HG03521 (cell line): Measurements from ENCODE around the gene HNRNPUL1.
"Not testable (repeated sequence)": the region's sequence is repeated elsewhere in the genome, so short reads cannot be mapped to it uniquely, and the experiment has no call there.

Experiments
- ATAC-seq: cut with Tn5 transposase; IDR thresholded peaks from one replicate; pipeline ENCODE4 v1.9.1; 2021; ENCODE audit warnings: mild to moderate bottlenecking, moderate library complexity; ENCODE audit not compliant: unreplicated experiment

Gene HNRNPUL1

DNA sequence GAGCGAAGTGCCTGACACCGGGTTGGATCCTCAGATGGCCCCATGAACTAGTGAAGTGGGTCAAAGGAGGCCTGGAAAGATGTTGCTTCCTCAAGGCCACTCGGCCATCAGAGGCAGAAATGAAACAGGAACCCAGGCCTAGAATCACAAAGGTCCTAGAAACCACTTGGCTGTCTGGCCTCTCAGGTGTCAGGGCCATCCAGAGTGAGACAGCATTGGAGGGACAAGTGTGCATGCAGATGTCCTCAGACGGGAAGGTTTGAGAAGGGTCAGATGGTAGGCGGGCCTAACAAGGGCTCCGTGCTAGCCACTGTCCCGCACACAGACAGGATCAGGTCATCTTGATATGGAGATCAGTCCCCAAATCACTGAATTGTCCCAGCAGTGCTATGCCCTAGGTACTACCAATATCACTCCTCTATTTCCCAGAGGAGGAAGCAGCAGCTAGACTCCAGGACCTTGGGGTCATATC, 60.1 kb downstream of the HNRNPUL1 start:
- no peak for ATAC-seq

DNA sequence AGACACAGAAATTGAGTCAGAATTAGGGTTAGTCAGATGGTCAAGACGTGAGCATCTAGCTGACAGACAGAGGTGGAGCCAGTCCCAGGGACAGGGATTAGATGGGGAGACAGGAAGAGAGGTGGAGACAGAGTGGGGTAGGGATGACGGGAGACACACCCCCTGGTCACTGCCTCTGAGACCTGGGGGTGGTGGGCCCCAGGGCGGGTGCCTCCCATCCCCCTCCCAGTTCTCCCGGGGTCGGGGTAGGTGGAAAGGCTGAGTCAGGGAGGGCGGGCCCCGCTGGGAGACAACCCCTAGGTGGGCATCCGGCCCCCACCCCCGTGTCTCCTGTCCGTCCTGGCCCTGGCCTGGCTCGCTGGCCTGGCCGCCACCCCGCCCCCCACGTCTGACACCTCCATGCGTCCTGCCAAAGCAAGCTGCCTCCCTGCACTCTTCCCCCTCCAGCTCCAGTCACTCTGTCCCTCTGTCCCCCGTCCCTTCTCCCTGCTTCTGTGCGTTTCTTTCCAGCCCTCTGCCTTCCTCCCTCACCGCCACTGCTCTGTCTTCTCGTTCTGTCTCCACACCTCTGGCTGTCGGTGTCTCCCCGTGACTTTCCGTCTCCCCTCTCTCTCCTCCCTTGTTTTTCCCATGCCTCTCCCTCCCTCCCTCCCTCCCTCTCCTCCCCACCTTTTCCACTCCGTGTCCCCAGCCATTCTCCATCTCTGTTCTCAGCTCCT, 60.9 kb downstream of the HNRNPUL1 start:
- no peak for ATAC-seq

DNA sequence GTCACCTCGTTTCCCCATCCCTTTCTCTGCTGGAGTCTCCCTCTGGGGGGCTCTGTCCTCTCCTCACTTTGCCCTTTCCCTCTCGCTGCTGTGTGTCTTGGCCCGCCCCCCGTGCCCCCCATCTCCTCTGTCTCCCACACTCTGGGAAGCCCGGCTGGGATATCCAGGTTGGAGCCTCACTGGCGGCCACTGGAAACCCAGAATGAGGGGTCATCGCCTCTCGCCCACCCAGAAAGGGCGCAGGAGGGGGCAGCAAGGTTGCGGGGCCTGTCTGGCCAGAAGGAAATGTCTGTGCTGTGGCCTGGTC, 61.4 kb downstream of the HNRNPUL1 start:
- ATAC-seq = no peak

DNA sequence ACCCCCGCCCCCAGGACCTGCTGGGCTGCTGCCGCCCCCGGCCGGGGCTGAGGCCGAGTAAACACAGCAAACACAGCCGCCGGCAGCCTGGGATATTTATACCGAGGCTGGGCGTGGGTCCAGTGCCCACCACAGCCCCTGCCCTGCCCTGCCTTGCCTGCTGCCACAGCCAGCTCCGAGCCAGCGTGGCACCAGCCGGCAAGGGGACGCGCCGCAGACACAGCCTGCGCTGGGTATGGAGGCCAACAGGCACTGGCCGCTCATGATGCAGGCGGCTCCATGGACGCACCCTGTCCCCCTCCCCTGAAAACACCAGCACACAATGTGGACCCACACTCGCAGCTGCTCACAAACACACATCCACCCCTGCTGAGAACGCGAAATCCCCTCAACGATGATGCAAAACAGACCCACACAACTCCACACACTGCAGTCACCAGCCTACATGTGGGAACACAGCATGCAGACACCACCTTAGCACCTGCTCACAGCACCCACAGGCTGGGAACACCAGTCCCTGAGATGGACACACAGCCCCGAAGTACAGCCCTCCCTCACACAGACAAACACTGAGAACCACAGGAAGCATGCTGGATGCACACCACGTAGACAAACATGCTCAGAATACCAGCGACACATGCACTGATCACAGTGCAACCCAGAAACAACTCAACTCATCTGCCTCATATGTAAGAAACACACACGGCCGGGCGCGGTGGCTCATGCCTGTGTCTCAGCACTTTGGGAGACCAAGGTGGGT, 62.0 kb downstream of the HNRNPUL1 start:
- no peak for ATAC-seq

DNA sequence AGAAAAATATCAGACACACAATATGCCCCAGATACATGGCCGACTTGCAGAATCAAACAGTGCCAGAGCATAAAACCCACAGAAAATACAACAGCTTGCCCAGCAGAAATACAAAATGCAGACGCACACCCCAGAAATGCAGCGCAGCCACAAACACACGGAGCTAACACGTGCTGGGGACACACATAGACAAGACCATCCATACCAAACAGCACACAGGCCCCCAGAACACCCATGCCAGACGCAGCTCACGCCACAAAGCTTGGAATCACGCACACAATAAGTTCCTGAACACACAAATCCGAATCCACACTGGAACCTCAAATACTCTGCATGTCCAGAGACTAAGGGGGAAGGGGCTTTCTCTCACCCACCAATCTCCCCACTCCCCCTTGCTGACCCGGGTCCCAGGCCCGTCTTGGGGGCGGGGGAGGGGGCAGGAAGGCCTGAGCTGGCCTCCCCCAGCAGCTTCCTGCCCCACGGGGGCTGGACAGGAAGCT, 63.0 kb downstream of the HNRNPUL1 start:
- ATAC-seq = no peak

DNA sequence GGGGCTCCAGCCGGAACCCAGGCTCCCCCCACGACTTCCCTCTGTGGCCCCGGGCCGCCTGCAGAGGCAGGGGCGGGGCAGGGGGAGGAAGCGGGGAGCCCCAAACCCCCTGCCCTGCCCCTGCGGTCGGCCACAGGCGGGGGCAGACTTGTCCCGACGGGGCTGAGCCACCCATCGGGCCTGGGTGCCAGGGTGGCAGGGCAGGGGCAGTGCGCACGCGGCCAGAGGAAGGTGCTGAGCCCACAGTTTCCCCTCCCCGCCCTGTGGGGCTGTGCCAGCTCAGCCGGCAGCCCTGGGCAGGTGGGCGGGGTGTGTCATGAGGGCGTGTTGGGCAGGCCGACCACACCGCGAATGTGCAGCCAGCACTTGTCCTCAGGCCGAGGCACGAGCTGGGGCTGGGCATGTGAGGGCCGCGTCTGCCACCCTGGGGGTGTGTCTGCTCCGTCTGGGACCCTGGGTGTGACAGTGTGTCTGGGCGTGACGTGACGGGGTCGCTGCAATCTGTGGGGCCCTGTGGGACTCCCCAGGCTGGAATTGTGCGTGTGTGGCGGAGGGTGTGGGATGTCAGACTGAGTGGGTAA, 63.5 kb downstream of the HNRNPUL1 start:
- ATAC-seq = peak; percentile 47

DNA sequence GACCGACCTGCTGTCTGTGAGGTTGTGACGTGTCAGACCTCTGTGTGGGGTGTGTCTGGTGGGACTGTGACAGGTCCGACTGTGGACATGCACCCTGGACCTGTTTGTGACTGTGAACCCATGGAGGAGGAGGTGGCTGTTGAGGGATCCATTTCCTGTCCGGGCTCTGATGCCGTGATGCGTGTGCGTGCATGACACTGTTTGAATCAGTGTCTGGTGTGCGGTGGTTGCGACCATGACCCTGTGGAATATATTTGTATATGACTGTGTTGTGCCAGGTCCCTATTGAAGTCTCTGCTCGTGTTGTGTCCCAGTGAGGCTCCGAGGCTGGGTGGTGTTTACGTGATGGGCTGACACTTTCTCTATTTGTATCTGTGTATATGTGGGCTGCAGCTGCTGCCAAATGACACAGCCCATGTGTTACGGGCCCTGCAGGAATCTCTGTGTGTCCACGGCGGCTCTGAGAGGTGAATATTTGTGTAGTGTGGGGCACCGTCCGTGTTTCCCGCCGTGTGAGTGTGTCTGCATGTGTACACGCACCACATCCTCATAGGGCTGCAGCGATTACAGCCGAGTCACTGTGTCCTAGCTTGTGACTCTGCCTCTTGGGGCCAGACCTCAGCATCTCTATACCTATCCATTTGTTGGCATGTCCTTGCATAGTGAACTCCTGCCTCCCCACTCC, 64.1 kb downstream of the HNRNPUL1 start:
- ATAC-seq = peak; percentile 7

DNA sequence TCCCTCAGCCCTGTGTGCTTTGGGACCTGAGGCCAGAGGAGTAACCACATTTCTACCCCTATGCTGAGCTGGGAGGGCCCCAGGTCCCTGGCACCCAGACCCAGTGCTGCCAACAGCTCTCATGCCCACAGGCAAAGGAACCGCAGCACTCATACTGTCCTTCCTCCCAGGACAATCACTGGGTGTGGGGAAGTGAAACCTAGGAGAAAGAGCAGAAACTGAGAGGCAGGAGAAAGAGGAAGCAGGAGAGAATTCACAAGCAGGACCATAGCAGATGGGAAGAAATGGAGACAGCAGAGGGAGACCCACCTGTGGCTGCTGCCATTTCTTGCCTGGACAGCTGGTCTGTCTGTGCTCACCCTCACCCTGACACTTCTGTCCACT, 64.7 kb downstream of the HNRNPUL1 start:
- no peak for ATAC-seq

DNA sequence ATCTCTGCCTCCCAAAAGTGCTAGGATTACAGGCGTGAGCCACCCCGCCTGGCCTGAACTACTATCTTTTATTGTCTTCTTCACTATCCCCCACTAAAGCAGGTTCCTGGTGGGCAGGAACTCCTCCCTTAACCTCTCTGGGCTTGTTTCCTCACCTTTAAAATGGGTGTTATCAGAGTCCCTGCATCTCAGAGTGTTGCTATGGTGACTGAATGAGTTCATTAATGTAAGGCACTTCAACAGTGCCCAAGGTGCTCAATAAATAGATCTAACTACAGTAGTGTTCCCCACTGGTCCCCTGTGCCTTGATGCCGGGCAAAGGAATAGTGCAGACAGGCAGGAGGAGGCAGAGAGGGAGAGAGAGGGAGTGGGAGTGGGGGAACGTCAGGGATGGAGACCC, 66.3 kb downstream of the HNRNPUL1 start:
- no peak for ATAC-seq

DNA sequence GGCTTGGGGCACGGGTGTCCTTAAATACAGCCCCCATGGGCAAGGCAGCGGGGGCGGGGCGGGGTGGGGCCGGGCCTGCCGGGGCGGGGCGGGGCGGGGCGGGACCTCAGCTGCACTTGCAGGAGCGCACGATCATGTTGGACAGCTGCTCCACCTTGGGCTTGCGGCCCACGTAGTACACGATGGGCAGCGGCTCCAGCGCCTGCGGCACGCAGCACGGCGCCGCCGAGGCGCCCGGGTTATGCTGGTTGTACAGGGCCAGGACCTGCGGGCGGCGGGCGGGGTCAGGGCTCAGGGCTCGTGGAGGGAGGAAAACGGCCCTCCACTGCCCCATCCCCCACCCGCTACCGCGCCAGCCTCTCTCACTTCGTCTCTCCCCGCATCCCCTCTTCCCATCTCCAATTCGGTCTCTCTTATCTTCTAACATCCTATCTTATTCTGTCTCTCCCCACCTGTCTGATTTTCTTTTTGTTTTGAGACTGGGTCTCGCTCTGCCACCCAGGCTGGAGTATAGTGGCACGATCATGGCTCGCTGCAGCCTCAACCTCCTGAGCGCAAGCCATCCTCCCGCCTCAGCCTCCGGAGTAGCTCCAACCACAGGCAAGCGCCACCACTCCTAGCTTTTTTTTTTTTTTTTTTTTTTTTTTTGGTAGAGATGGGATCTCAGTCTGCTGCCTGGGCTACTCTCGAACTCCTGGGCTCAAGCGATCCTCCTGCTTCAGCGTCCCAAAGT, 66.9 kb downstream of the HNRNPUL1 start:
- ATAC-seq = no peak

DNA sequence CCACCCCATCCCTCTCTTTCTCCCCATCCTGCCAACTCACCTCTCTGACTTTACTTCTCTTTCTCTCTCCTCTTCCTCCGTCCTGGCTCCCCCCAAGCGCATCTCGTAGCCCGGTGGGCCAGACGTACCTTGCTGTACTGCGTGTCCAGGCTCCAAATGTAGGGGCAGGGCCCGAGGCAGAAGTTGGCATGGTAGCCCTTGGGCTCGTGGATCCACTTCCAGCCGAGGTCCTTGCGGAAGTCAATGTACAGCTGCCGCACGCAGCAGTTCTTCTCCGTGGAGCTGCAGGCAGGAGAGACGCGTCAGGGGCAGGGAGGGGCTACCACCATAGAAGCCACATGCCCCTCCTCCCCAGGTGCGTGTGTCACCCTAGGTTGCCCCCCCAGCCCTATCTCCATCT, 67.8 kb downstream of the HNRNPUL1 start:
- ATAC-seq = no peak

DNA sequence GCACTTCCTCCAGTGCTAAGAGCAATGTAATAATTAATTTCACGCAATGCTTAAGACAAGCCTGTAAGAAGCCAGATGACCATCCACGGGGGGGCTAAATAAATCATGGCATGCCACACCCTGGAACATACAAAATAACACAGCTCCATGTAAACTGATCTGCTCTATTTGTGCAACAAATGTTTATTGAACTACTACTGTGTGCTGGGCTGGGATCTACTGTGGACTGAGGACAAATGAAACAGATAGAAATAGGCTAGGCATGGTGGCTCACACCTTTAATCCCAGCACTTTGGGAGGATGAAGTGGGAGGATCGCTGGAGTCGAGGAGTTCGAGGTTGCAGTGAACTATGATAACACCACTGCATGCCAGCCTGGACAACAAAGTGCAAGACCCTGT, 68.3 kb downstream of the HNRNPUL1 start:
- ATAC-seq = no peak

DNA sequence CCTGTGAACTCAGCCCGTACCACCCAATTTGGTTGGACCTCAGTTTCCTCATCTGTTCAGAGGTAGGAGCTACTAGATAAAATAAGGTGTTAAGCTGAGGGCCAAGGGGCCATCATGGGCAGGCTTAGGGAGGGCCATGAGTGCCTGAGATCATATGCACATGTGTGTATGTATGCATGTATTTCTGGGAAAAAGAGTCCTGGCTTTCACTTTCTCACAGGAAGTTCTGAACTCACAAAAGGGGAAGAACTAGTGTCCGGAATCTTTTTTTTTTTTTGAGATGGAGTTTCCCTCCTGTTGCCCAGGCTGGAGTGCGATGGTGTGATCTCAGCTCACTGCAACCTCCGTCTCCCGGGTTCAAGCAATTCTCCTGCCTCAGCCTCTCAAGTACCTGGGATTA, 70.6 kb downstream of the HNRNPUL1 start:
- no peak for ATAC-seq

DNA sequence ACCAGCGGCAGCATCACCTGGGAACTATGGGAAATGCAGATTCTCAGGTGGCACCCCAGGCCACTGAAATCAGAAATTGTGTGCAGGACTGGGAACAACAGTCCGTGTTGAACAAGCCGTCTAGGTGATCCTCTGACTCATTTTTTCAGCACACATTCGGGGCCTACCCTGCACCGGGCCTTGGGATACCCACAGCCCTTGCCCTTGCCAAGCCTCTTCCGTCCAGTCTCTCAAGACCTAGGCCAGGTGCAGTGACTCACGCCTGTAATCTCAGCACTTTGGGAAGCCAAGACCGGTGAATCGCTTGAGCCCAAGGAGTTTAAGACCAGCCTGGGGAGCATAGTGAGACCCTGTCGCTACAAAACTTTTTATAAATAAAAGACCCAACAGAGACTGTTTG, 71.3 kb downstream of the HNRNPUL1 start:
- no peak for ATAC-seq

DNA sequence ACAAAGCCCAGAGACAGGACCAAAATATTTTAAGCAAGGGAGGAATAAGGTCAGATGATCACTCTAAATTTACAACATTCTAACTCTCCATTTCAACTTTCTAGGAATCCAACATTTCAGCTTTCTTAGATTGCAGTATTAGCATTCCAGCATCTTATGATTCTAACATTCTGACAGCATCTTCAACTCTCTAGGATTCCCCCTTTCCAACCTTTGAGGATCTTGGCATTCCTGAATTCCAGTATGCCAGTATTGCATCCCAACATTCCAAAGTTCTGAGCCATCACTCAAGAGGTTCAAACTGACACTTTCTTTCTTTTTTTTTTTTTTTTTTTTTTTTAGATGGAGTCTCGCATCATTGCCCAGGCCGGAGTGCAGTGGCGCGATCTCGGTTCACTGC, 75.8 kb downstream of the HNRNPUL1 start:
- no peak for ATAC-seq

DNA sequence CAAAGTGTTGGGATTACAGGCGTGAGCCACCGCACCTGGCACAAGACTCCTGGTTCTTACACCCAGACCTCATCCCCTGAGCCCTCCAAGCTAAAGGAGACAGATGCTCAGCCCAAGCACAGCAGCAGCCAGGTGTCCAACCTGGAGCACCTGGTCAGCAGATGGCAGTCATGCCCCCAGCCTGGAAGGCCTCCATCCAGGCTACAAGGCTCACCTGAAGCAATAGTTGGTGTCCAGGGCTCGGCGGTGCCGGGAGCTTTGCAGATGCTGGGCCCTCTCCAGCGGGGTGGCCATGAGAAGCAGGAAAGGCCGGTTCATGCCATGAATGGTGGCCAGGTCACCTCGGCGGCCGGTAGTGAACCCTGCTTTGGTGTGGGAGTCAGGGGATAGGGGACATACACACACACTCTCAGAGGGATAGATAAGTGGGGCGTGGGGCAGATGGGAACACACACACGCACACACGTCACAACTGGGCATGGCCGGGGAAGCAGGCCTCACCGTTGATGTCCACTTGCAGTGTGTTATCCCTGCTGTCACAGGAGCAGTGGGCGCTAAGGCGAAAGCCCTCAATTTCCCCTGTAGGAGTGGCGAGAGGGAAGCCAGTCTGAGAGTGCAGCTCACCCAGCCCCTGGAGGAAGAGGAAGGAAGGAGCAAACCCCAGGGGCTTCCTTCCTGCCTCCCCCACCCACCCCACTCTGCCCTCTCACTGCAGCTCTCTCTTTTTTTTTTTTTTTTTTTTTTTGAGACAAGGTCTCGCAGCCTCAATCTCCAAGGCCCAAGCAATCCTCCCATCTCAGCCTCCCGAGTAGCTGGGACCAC, 77.7 kb downstream of the HNRNPUL1 start:
- no peak for ATAC-seq

DNA sequence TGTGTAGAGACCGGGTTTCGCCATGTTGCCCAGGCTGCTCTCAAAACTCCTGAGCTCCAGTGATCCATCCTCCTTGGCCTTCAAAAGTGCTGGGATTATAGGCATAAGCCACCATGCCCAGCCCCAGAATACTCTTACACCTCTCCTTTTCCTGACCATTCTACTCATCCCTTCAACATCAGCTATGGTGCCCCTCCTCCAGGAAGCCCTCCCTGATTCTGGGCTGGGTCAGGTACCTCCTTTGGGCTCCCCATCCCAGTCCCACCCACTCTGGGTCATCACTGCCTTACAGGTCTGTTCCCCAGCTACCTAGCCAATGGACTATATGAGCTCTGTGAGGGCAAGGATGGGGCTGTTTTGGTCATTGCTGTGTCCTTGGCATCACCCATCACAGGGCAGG, 80.0 kb downstream of the HNRNPUL1 start:
- no peak for ATAC-seq

DNA sequence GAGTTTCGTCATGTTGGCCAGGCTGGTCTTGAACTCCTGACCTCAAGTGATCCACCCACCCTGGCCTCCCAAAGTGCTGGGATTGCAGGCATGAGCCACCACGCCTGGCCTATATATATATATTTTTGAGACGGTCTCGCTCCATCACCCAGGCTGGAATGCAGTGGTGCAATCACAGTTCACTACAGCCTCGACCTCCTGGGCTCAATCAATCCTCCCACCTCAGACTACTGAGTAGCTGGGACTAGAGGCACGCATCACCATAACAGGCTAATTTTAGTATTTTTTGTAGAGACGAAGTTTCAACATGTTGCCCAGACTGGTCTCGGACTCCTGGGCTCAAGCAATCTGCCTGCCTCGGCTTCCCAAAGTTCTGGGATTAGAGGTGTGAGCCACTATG, 82.7 kb downstream of the HNRNPUL1 start:
- ATAC-seq = not testable (repeated sequence)

DNA sequence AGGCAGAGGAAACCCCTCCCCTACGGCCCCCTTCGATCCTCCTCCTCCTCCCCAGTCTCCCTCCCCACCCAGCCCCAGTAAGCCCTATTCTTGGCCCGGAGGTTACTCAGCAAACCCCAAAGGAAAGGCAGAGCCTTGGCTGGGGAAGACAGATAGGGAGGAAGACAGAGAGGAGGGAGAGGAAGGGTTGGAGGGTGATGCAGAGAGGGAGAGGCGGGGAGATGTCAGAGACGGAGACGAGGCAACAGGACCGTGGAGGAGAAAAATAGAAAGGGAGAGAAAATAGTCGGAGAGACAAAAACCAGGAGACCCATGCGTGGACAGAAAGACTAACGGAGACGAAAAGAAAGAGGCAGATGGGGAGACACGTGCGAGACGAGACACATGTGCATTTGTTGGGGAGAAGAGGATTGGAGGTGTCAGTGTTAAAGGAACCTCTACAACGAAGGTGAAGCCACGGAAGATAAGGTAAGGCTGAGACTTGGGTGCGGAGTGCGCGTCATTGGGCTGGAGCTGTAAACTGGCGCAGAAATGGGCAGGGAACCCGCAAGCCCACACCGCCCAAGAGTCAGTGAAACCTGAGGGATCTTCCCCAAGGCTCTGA, 86.7 kb downstream of the HNRNPUL1 start:
- no peak for ATAC-seq
